NCI-H2196 (cell line): Measurements from ENCODE around the gene BICRAL.
"Not testable (repeated sequence)": the region's sequence is repeated elsewhere in the genome, so short reads cannot be mapped to it uniquely, and the experiment has no call there.

Experiments used
- DNase-seq: peaks from one replicate; lab custom pipeline; 2025; ENCODE audit not compliant: unreplicated experiment; lab: John Stamatoyannopoulos, UW

Gene BICRAL

GRCh38 chr6:42762426-42762859, 19.4 kb upstream of the BICRAL start:
- DNase-seq = no peak

DNA sequence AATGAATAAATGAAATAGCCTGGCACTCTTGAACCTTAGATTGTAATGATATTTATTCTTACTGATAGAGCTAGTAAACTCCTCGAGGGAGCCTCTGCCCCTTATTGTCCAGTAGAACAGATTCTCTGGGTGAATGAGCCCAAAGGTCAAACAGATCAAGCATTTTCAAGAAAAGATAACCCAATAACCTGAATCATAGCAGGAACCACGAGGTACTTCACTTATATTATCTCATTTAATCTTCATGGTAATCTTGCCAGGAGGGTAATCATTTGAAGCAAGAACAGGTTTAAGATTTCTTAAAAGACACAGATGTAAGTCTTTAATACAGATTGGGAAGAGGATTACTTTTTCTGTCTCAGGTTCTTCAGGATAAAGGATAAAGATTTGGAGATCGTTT, 18.9 kb upstream of the BICRAL start:
- no peak for DNase-seq

GRCh38 chr6:42764911-42765648, 16.8 kb upstream of the BICRAL start:
- no peak for DNase-seq

- DNase-seq = no peak
Observed at GRCh38 chr6:42766163-42766670, 15.6 kb upstream of the BICRAL start.

DNA sequence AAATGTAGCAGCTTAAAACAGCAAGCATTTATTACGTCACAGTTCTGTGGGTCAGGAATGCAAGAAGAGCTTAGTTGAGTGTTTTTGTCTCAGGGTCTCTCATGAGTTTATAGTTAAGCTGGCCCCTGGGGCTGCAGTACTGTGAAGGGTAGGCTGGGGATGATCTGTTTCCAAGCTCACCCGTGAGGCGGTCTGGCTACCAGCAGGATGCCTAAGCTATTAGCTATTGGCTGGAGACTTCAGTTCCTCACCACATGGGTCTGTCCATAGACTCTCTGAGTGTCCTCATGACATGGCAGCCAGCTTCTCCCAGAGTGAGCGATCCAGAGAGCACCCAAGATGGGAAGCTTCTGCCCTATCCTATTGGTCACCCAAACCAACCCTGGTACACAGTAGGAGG, 12.8 kb upstream of the BICRAL start:
- DNase-seq = no peak

GRCh38 chr6:42769836-42770235, 12.0 kb upstream of the BICRAL start:
- DNase-seq = no peak

- no peak for DNase-seq
Observed at GRCh38 chr6:42771741-42772100, 10.1 kb upstream of the BICRAL start.

GRCh38 chr6:42774201-42774600, 7.7 kb upstream of the BICRAL start:
- no peak for DNase-seq

DNA sequence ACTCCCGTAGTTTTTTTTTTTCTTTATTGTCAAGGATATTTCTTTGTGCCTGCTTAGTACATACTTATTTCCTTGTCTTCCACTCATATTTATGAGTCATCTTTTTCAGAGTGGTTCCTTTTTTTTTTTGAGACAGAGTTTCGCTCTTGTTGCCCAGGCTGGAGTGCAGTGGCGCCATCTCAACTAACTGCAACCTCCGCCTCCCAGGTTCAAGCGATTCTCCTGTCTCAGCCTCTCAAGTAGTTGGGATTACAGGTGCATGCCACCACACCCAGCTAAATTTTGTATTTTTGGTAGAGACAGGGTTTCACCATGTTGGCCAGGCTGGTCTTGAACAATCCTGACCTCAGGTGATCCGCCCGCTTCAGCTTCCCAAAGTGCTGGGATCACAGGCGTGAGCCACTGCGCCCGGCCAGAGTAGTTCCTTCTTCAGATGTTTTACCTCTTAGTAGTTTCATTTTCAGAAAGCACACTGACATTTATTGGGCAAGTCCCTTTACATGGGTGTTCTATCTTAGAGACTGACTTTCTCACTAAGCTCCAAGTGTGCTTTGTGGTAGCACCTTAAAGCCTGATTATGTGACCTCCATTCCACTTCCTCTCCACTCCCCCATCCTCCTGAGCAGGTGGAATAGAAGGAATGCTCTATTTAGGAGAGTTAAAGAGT, 6.9 kb upstream of the BICRAL start:
- DNase-seq = not testable (repeated sequence)

- no peak for DNase-seq
Observed at GRCh38 chr6:42777126-42777822, 4.6 kb upstream of the BICRAL start.

DNA sequence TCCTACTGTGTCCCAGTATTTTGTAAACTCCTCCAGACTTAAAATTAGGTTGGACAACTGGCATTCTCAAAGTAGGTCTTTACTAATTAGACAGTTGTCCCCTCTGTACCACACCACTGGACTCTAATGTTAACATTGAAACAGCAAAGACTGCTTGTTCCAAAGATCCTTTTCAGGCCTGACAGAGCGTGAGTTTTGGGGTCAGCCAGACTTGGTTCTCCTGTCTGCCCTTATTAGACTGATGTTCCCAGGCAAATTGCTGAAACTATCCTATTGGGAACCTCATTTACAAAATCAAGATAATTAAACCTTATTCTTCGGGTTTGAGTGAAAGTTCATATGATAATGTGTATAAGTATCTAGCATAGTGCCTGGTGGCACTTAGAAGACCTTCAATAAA, 3.7 kb upstream of the BICRAL start:
- no peak for DNase-seq

- DNase-seq = no peak
Observed at GRCh38 chr6:42779521-42779920, 2.3 kb upstream of the BICRAL start.

GRCh38 chr6:42781546-42781795, 381 bp upstream of the BICRAL start:
- DNase-seq = no peak

GRCh38 chr6:42782689-42783176, 881 bp downstream of the BICRAL start:
- DNase-seq = peak; percentile 75

DNA sequence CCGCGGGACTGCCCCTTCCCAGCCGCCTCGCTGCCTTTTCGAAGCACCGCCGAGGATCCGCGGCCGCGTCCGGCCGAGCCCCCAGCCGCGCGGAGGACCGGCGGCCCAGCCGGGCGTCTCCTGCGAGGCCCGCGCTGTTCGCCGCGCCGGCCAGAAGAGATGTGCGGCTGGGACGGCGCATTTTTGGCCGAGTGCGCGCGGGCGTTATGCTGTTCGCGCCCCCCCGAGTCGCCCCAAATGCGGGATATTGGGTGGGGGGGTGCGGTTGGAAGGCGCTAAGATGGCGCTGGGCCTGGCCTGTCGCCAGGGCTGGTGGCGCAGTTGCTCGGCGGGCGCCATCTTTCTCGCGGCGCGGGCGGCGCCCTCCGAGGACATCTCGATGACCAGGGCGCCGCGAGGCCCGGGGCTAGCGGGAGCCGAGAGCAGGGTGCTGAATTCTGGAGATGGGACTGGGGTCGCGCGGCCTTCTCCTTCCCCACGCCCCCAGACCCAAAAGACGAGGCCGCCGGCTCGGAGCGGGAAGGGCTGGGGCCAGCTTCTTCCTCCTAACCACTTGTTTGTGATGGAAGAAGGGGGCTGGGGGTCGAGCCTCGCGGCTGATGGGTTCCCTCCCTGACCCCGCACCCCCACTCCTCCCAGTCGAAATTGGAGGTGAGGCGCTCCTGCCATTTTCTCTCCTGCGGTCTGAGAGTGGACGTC, 1.5 kb downstream of the BICRAL start:
- peak; percentile 79 for DNase-seq

GRCh38 chr6:42783876-42784642, 2.2 kb downstream of the BICRAL start:
- peak; percentile 55 for DNase-seq

- DNase-seq = no peak
Observed at GRCh38 chr6:42784717-42785498, 3.1 kb downstream of the BICRAL start.

- no peak for DNase-seq
Observed at GRCh38 chr6:42786525-42786985, 4.7 kb downstream of the BICRAL start.

DNA sequence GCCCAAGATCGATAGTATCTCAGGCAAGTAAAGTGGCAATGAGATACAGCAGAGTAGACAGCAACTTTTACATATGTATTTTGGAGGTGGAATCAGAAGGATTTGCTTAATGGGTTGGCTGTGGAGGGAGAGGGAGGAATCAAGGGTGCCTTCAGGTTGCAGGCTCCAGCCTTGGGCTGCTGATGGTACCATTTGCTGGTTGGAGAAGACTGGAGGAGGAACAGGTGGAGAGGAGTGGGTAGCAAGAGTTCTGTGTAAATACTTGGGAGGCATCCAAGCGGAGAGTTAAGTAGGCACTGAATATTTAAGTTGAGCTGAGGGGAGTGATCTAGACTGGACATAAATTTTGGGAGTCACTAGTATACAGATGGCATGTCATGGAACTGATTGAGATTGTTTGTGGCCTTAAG, 5.2 kb downstream of the BICRAL start:
- no peak for DNase-seq

GRCh38 chr6:42788671-42789070, 6.8 kb downstream of the BICRAL start:
- no peak for DNase-seq
